WTC11 (cell line): ENCODE measurements around the gene RBM20. TPM values are rescaled to one million over a fixed set of nuclear protein-coding genes. Genes with fewer than 3 reads are reported as not detected.

Source experiments
- ATAC-seq: fragments of 200-7000 bp; cut with Tn5 transposase; 2 replicates; pipeline ENCODE4 v1.10.0; 2021; ENCODE audit warnings: mild to moderate bottlenecking, moderate library complexity
- CTCF ChIA-PET: fragments of 300-600 bp; sonication (Branson Sonifier 250); formaldehyde crosslinking; loops from one replicate; lab custom pipeline; 2021; ENCODE audit warnings: antibody characterized with exemption; lab: Charles Lee
- POLR2A ChIA-PET: fragments of 350-600 bp; sonication (Branson Sonifier 250); formaldehyde crosslinking; loops from one replicate; lab custom pipeline; 2021; ENCODE audit warnings: antibody characterized with exemption; lab: Charles Lee
- DNase-seq: peaks from one replicate; pipeline ENCODE4 v3.0.0; 2021; ENCODE audit warnings: low spot score
- H3K27ac Mint-ChIP-seq: 2 replicates; pipeline ENCODE4 v1.8.0; 2021; ENCODE audit warnings: mixed read lengths
- H3K27me3 Mint-ChIP-seq: 2 replicates; pipeline ENCODE4 v1.8.0; 2021; ENCODE audit warnings: low read depth, mild to moderate bottlenecking, moderate library complexity, mixed read lengths
- H3K36me3 Mint-ChIP-seq: 2 replicates; pipeline ENCODE4 v1.8.0; 2021; ENCODE audit warnings: mixed read lengths
- H3K4me1 Mint-ChIP-seq: 2 replicates; pipeline ENCODE4 v1.8.0; 2022; ENCODE audit warnings: mixed read lengths
- H3K4me3 Mint-ChIP-seq: 2 replicates; pipeline ENCODE4 v1.8.0; 2021; ENCODE audit warnings: mild to moderate bottlenecking, moderate library complexity, mixed read lengths
- H3K9me3 Mint-ChIP-seq: 2 replicates; pipeline ENCODE4 v1.8.0; 2021; ENCODE audit warnings: mixed read lengths
- ARID4B ChIP-seq: sonication (generic); formaldehyde crosslinking; IDR thresholded peaks from 2 replicates; pipeline ENCODE4 v1.8.0; 2023; ENCODE audit warnings: missing genetic modification reagents, mild to moderate bottlenecking, borderline replicate concordance
- ATF2 ChIP-seq: sonication (generic); formaldehyde crosslinking; IDR thresholded peaks from 2 replicates; pipeline ENCODE4 v1.8.1; 2022; ENCODE audit warnings: low read depth, missing genetic modification reagents, borderline replicate concordance
- ATF6 ChIP-seq: sonication (generic); formaldehyde crosslinking; IDR thresholded peaks from 2 replicates; pipeline ENCODE4 v1.8.1; 2023; ENCODE audit warnings: mild to moderate bottlenecking, missing genetic modification reagents
- CDX4 ChIP-seq: fragments of 250-450 bp; sonication (Bioruptor Pico); IDR thresholded peaks from 2 replicates; pipeline ENCODE4 v1.9.0; 2021; ENCODE audit warnings: moderate library complexity, mild to moderate bottlenecking, inconsistent platforms, borderline replicate concordance
- CREB1 ChIP-seq: sonication (generic); formaldehyde crosslinking; IDR thresholded peaks from 2 replicates; pipeline ENCODE4 v1.8.0; 2023; ENCODE audit warnings: mild to moderate bottlenecking, missing genetic modification reagents
- ELF4 ChIP-seq: sonication (generic); formaldehyde crosslinking; IDR thresholded peaks from 2 replicates; pipeline ENCODE4 v1.8.1; 2022; ENCODE audit warnings: low read depth, mild to moderate bottlenecking, moderate library complexity, missing genetic modification reagents
- ESRRA ChIP-seq: sonication (generic); formaldehyde crosslinking; IDR thresholded peaks from 2 replicates; pipeline ENCODE4 v1.8.1; 2022; ENCODE audit warnings: mild to moderate bottlenecking, missing genetic modification reagents, borderline replicate concordance
- FOXK1 ChIP-seq: sonication (generic); formaldehyde crosslinking; IDR thresholded peaks from 2 replicates; pipeline ENCODE4 v1.8.0; 2022; ENCODE audit warnings: mild to moderate bottlenecking, moderate library complexity, missing genetic modification reagents
- JUN ChIP-seq: sonication (generic); formaldehyde crosslinking; IDR thresholded peaks from 2 replicates; pipeline ENCODE4 v1.8.0; 2023; ENCODE audit warnings: mild to moderate bottlenecking, missing genetic modification reagents
- MXD4 ChIP-seq: fragments of 250-450 bp; sonication (Bioruptor Pico); IDR thresholded peaks from 2 replicates; pipeline ENCODE4 v1.8.0; 2021; ENCODE audit warnings: mild to moderate bottlenecking, moderate library complexity, borderline replicate concordance
- SMAD4 ChIP-seq: sonication (generic); formaldehyde crosslinking; IDR thresholded peaks from 2 replicates; pipeline ENCODE4 v1.8.0; 2022; ENCODE audit warnings: mild to moderate bottlenecking, missing genetic modification reagents
- USF1 ChIP-seq: sonication (generic); formaldehyde crosslinking; IDR thresholded peaks from 2 replicates; pipeline ENCODE4 v1.8.0; 2022; ENCODE audit warnings: mild to moderate bottlenecking, missing genetic modification reagents
- ZBTB21 ChIP-seq: sonication (generic); formaldehyde crosslinking; IDR thresholded peaks from 2 replicates; pipeline ENCODE4 v1.8.1; 2023; ENCODE audit warnings: mild to moderate bottlenecking, missing genetic modification reagents, borderline replicate concordance
- ZNF232 ChIP-seq: sonication (generic); formaldehyde crosslinking; IDR thresholded peaks from 2 replicates; pipeline ENCODE4 v1.8.0; 2022; ENCODE audit warnings: mild to moderate bottlenecking, missing genetic modification reagents
- ZNF263 ChIP-seq: sonication (generic); formaldehyde crosslinking; IDR thresholded peaks from 2 replicates; pipeline ENCODE4 v1.8.1; 2022; ENCODE audit warnings: low read depth, mild to moderate bottlenecking, moderate library complexity, missing genetic modification reagents
- ZNF317 ChIP-seq: sonication (generic); formaldehyde crosslinking; IDR thresholded peaks from 2 replicates; pipeline ENCODE4 v1.8.1; 2023; ENCODE audit warnings: low read depth, mild to moderate bottlenecking, moderate library complexity, missing genetic modification reagents, borderline replicate concordance
- total RNA-seq: library from RNA; stranded (reverse); gene quantifications from 3 replicates; pipeline ENCODE4 v1.2.3, GENCODE V29; 2021

RBM20 gene
- total RNA-seq, 1 experiment from 2014 or later = 0.52 TPM

GRCh38 chr10:110651044-110651958, 7.2 kb downstream of the RBM20 start (continued):
- no peak for TF ChIP-seq FOXK1 (CRISPR knock-in tag)

- POLR2A ChIA-PET = interaction anchor here (0.6 kb wide), 1 partner anchor 8 kb away, joined by 3 read pairs; the partner anchor contains the start of gene RBM20
- no peaks in the 10 kb centered on the region for H3K9me3 Mint-ChIP-seq
- no peak overlapping the region for H3K27ac Mint-ChIP-seq
- no peaks in the 10 kb centered on the region for H3K36me3 Mint-ChIP-seq
- no peak for TF ChIP-seq CDX4 (CRISPR knock-in tag)
- TF ChIP-seq, all 79 proteins: peak for 0
- ATAC-seq (no peak), DNase-seq (no peak)
- CTCF ChIA-PET = no interaction called here
- H3K27me3 Mint-ChIP-seq = no peaks in the 10 kb centered on the region
- peaks cover 9% of the 10 kb centered on the region for H3K4me1 Mint-ChIP-seq
- no peak overlapping the region for H3K4me3 Mint-ChIP-seq
These were observed 8.5 kb downstream of the RBM20 start for GRCh38 chr10:110652475-110653118.

- Mint-ChIP-seq H3K4me3 (no peak overlapping the region), H3K36me3 (no peaks in the 10 kb centered on the region), H3K9me3 (no peaks in the 10 kb centered on the region), H3K27ac (no peak overlapping the region), H3K27me3 (no peaks in the 10 kb centered on the region), H3K4me1 (peaks cover 6% of the 10 kb centered on the region)
- no peak for DNase-seq
- no peak for TF ChIP-seq ZNF263 (CRISPR knock-in tag)
- no peak for TF ChIP-seq ZNF317
- no peak for TF ChIP-seq ARID4B (CRISPR knock-in tag)
- TF ChIP-seq JUN = no peak
- CTCF ChIA-PET = no interaction called here
- no peak for ATAC-seq
- POLR2A ChIA-PET = no interaction called here
These were observed 11.2 kb downstream of the RBM20 start for GRCh38 chr10:110655320-110655719.

GRCh38 chr10:110656612-110657011, 12.5 kb downstream of the RBM20 start:
- Mint-ChIP-seq H3K36me3 (no peaks in the 10 kb centered on the region), H3K4me1 (peaks cover 7% of the 10 kb centered on the region), H3K27me3 (no peaks in the 10 kb centered on the region), H3K9me3 (no peaks in the 10 kb centered on the region), H3K27ac (no peak overlapping the region), H3K4me3 (no peak overlapping the region)
- ATAC-seq (no peak), DNase-seq (no peak)
- ChIA-PET CTCF (no interaction called here), POLR2A (no interaction called here)
- TF ChIP-seq ESRRA (no peak), ZNF232 (no peak), SMAD4 (CRISPR knock-in tag) (no peak), USF1 (CRISPR knock-in tag) (no peak), ATF6 (CRISPR knock-in tag) (no peak), ATF2 (no peak), MXD4 (CRISPR knock-in tag) (no peak), ZBTB21 (CRISPR knock-in tag) (no peak), CREB1 (CRISPR knock-in tag) (no peak), ELF4 (CRISPR knock-in tag) (no peak)
